ENCODE data around the gene OLFML2A. TPM values are rescaled to one million over a fixed set of nuclear protein-coding genes. Genes with fewer than 3 reads are reported as not detected.

The OLFML2A gene
- total and polyA plus RNA-seq, 2 experiments from 2014 or later, result 0.11 to 0.14 TPM

DNA sequence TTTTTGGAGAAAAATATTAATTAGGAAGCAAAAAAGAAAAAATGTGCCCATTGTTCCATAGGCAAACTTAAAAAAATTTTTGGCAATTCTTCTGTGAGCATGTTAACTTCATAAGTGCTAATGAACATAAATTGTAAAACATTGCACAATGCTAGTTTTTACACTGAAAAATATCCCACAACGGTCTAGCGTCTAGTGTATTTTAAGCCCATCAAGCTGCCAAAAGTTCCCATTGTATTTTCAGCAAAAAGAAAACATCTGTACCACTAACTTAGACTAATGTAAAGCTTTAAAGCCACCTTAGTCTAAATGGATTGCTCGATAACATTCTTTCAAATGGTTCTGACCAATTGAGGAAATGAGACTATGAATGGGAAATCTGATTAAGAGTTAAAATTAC is 8.6 kb upstream of the OLFML2A start:
- Histone ChIP-seq H3K27me3 (replicated peaks; ENCODE audit: insufficient read depth) (peaks cover 67% of the 10 kb centered on the region), H3K27ac (no peak overlapping the region), H3K9ac (no peak overlapping the region), H3K9me2 (ENCODE audit: insufficient read depth) (no peaks in the 10 kb centered on the region), H3K4me2 (ENCODE audit: unreplicated experiment) (no peak overlapping the region), H3F3A (ENCODE audit: insufficient read depth) (no peaks in the 10 kb centered on the region; the same call in 1 of the 2 replicates), H4K20me1 (ENCODE audit: insufficient read depth) (no peaks in the 10 kb centered on the region), H3K4me1 (ENCODE audit: insufficient read depth) (no peaks in the 10 kb centered on the region), H3K9me3 (ENCODE audit: low read depth) (no peaks in the 10 kb centered on the region), H3K36me3 (ENCODE audit: low read depth) (no peaks in the 10 kb centered on the region), H2AFZ (no peak overlapping the region), H3K79me2 (ENCODE audit: insufficient read depth) (no peaks in the 10 kb centered on the region), H3K4me3 (no peak overlapping the region)
- 67 to 70% methylated on average over 3 of the region's 3 CpGs for WGBS, 2 experiments (ENCODE audit: low coverage in 1 of 2, low lambda C conversion rate in 2 of 2, missing lambda C conversion rate in 2 of 2)
- in situ Hi-C loops (cut with MboI), result no loop called here
- no peak for TF ChIP-seq EZH2 (IDR thresholded peaks at IDR 0.05; ENCODE audit: insufficient read depth, poor library complexity, severe bottlenecking)
- TF ChIP-seq EZH2phosphoT487 (IDR thresholded peaks at IDR 0.05; ENCODE audit: insufficient read depth, low read depth), result no peak
- no peak for DNase-seq

DNA sequence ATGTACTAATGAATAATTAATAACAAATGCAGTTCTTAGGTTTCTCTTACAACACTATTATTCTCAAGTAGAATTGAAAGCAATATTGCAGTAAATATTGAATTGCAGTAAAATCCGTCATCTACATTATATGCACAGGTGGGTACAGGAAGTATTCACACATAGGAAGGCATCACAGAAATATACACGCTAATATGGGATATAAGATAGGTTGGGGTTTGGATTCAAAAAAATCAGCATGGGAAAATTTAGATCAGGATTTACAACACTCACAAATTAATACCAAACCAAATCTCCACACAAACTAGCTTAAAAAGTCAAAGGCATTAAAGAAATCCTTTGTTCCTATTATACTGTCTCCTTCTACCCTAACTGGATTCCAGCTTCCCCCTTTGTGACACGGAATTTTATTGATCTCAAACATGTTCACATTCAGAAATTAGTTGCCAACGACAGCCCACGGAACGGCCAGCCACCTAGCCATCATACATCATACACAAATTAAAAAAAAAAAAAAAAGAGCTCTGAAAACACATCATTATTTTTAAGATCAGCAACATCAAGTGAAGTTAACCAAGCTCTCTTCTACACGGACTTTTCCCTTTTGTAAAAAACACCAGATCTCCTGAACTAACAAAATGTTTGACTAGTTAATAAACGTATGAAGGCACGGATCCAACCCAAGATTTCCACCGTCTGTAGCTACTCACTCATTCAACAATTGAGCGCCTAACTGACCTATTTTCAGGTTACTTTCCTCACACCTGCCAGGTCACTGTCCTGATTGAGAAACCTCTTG is 8.0 kb upstream of the OLFML2A start:
- H3K36me3 ChIP-seq (ENCODE audit: low read depth), result no peaks in the 10 kb centered on the region
- WGBS, 2 experiments (ENCODE audit: low coverage in 1 of 2, low lambda C conversion rate in 2 of 2, missing lambda C conversion rate in 2 of 2), result 18% methylated on average over 11 of the region's 11 CpGs
- H3K9ac ChIP-seq, result no peak overlapping the region
- H3K9me2 ChIP-seq (ENCODE audit: insufficient read depth), result no peaks in the 10 kb centered on the region
- H3K9me3 ChIP-seq (ENCODE audit: low read depth), result no peaks in the 10 kb centered on the region
- H4K20me1 ChIP-seq (ENCODE audit: insufficient read depth), result no peaks in the 10 kb centered on the region
- in situ Hi-C loops (cut with MboI), result no loop called here
- H3K27me3 ChIP-seq (replicated peaks; ENCODE audit: insufficient read depth), result peaks cover 62% of the 10 kb centered on the region
- H3F3A ChIP-seq (ENCODE audit: insufficient read depth), result no peaks in the 10 kb centered on the region; the same call in 1 of the 2 replicates
- DNase-seq, result no peak
- TF ChIP-seq EZH2phosphoT487 (IDR thresholded peaks at IDR 0.05; ENCODE audit: insufficient read depth, low read depth) (no peak; the same call in 1 of the 2 replicates), EZH2 (IDR thresholded peaks at IDR 0.05; ENCODE audit: insufficient read depth, poor library complexity, severe bottlenecking) (peak; percentile 34)
- no peak overlapping the region for H3K27ac ChIP-seq
- H3K79me2 ChIP-seq (ENCODE audit: insufficient read depth), result no peaks in the 10 kb centered on the region
- no peak overlapping the region for H3K4me3 ChIP-seq
- H2AFZ ChIP-seq, result no peak overlapping the region
- H3K4me2 ChIP-seq (ENCODE audit: unreplicated experiment), result no peak overlapping the region
- H3K4me1 ChIP-seq (ENCODE audit: insufficient read depth), result no peaks in the 10 kb centered on the region

DNA sequence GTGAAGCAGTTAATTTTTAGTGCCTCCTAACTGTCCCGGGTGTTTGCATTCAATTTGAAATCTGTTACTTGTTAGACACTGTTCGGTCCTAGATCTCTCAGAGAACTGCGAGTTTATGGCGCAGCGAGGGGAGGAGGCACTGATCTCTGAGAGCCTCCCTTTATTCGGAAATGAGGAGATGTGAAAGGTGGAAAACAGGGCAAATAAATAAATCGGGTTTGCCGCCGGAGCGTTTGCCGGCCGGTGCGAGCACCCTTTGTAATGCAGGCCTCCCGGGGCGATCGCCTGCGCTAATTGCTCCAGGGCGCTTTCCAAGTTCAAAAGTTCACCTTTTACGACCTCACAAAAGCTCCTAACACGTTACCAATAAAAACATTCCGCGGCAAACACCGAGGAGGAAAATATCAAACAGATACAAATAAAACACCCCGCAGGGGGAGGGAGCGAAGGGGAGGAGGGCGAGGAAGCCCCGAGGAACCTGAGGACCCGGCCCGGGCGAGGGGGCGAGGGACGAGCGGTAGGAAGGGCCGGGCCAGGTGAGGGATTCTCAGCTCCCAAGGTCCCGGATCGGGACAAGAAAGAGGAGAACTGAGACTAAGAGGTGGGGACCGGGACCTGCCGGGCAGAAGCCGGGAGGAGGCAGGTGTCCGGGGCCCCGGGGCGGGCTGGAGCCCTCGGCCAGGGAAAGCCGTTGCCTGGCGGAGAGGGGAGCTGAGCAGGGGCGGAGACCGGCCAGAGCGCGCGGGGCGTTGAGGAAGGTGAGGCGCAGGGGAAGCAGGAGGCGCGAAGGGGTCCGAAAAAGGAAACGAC is 7.2 kb upstream of the OLFML2A start:
- DNase-seq, result no peak
- peak; percentile 97 for TF ChIP-seq EZH2 (IDR thresholded peaks at IDR 0.05; ENCODE audit: insufficient read depth, poor library complexity, severe bottlenecking)
- peak; percentile 8; the same call in 1 of the 2 replicates for TF ChIP-seq EZH2phosphoT487 (IDR thresholded peaks at IDR 0.05; ENCODE audit: insufficient read depth, low read depth)
- H3K9ac ChIP-seq, result no peak overlapping the region
- in situ Hi-C loops (cut with MboI), result loop anchor here (5.0 kb wide), 1 partner anchor 83 kb away; the partner anchor contains the start of gene WDR38
- no peaks in the 10 kb centered on the region for H3K9me3 ChIP-seq (ENCODE audit: low read depth)
- H4K20me1 ChIP-seq (ENCODE audit: insufficient read depth), result no peaks in the 10 kb centered on the region
- H2AFZ ChIP-seq, result no peak overlapping the region
- H3F3A ChIP-seq (ENCODE audit: insufficient read depth), result no peaks in the 10 kb centered on the region; the same call in 1 of the 2 replicates
- no peak overlapping the region for H3K27ac ChIP-seq
- peak overlapping the region; percentile 15; the same call in 1 of the 2 replicates for H3K4me3 ChIP-seq
- no peak overlapping the region for H3K4me2 ChIP-seq (ENCODE audit: unreplicated experiment)
- H3K79me2 ChIP-seq (ENCODE audit: insufficient read depth), result no peaks in the 10 kb centered on the region
- H3K27me3 ChIP-seq (replicated peaks; ENCODE audit: insufficient read depth), result peaks cover 56% of the 10 kb centered on the region
- 6 to 8% methylated on average over 39 to 56 of the region's 56 CpGs for WGBS, 2 experiments (ENCODE audit: low coverage in 1 of 2, low lambda C conversion rate in 2 of 2, missing lambda C conversion rate in 2 of 2)
- no peaks in the 10 kb centered on the region for H3K9me2 ChIP-seq (ENCODE audit: insufficient read depth)
- no peaks in the 10 kb centered on the region for H3K36me3 ChIP-seq (ENCODE audit: low read depth)
- H3K4me1 ChIP-seq (ENCODE audit: insufficient read depth), result no peaks in the 10 kb centered on the region

DNA sequence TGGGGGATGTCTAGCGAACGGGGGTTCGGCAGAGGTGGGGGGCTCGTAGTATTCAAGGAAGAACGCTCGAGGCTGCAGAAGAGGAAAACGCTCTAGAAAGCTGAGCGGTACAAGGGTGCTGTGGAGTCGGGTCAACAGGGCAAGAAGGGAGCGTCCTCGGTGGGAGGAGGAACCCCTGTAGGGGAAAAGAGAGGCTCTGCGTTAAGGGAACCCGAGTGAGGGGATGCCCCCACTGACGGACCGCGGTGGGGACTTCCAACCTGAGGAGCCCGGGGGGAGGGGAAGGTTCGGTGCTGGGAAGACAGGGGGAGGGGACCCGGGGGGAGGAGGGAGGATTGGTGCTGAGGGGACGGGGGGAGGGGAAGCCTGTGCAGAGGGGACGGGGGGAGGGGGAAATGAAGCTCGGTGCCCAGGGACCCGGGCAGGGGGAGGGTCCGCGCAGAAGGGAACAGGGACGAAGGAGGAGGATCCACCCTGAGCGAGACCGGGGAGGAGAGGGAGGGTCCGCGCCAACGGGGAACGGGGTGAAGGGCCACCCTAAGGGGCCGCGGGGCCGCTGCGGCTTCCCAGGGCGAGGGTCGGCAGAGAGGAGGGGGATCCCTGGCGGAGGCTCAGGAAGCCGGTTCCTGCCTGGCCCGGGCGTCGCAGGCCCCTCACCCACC is 6.4 kb upstream of the OLFML2A start:
- H3K4me2 ChIP-seq (ENCODE audit: unreplicated experiment), result peak overlapping the region; percentile 89
- H3K79me2 ChIP-seq (ENCODE audit: insufficient read depth), result no peaks in the 10 kb centered on the region
- DNase-seq, result no peak
- H3K27me3 ChIP-seq (replicated peaks; ENCODE audit: insufficient read depth), result peaks cover 50% of the 10 kb centered on the region
- WGBS, 2 experiments (ENCODE audit: low coverage in 1 of 2, low lambda C conversion rate in 2 of 2, missing lambda C conversion rate in 2 of 2), result 5 to 8% methylated on average over 14 to 41 of the region's 43 CpGs
- no peaks in the 10 kb centered on the region for H3K9me2 ChIP-seq (ENCODE audit: insufficient read depth)
- peak overlapping the region; percentile 74; the same call in 1 of the 2 replicates for H3K9ac ChIP-seq
- no peak overlapping the region for H3K27ac ChIP-seq
- in situ Hi-C loops (cut with MboI), result loop anchor here (5.0 kb wide), 1 partner anchor 82 kb away; the partner anchor contains the start of gene WDR38
- no peaks in the 10 kb centered on the region for H3K4me1 ChIP-seq (ENCODE audit: insufficient read depth)
- H3K9me3 ChIP-seq (ENCODE audit: low read depth), result no peaks in the 10 kb centered on the region
- H3K36me3 ChIP-seq (ENCODE audit: low read depth), result no peaks in the 10 kb centered on the region
- peak overlapping the region; percentile 90 for H2AFZ ChIP-seq
- TF ChIP-seq EZH2phosphoT487 (IDR thresholded peaks at IDR 0.05; ENCODE audit: insufficient read depth, low read depth) (no peak), EZH2 (IDR thresholded peaks at IDR 0.05; ENCODE audit: insufficient read depth, poor library complexity, severe bottlenecking) (no peak)
- peak overlapping the region; percentile 79 for H3K4me3 ChIP-seq
- H4K20me1 ChIP-seq (ENCODE audit: insufficient read depth), result no peaks in the 10 kb centered on the region
- no peaks in the 10 kb centered on the region; the same call in 1 of the 2 replicates for H3F3A ChIP-seq (ENCODE audit: insufficient read depth)
